ENCODE results near the gene COL1A1.

COL1A1 gene

GRCh38 chr17:50214976-50215760 lies 13.7 kb upstream of the COL1A1 start:
- in situ Hi-C loops (cut with HindIII; ENCODE audit: low sequenced_read_pairs), result loop anchor here (5.0 kb wide), 2 partner anchors 37 to 68 kb away; no protein-coding TSS in a partner anchor

DNA sequence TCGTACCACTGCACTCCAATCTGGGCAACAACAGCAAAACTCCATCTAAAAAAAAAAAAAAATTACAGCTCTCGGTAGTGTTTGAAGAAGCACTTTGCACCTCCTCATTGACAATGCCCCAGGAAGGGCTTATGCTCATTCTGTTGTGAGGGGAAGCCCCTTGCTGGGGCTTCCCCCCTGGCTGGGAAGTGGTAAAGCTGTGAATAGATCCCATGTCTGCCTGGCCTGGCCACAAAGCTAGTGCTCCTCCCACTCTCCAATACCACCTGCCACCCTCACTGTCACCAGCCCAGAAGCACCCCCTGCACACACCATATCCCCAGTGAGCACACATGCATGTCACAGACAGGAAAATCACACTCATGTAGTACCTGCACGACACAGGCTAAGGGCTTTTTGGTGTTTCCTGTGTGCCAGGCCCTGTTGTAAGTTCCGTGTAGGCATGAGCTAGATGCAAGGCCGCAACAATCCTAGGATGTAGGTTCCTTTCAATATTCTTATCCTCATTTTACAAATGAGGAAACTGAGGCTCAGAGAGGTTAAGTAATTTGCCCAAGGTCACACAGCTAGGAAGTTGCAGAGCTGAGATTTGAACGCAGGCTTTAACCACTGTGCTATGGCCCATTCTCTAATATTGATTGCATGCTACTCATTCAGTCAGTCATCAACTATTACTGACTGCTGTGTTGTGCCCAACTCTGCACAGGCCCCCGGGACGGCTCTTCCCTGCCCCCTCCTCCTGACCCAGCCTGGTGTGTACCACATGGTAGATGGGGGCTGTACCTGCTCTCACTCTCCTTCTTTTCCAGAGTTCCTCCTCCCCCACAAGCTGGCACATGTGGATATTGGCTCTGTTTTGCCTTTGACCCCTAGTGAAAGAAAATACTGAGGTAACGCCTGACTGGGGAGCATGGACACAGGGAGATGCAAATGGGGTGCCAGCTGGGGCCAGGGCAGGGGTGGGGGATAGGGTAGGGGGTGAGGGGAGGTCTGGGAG lies 11.9 kb upstream of the COL1A1 start:
- in situ Hi-C loops (cut with HindIII; ENCODE audit: low sequenced_read_pairs), result no loop called here

DNA sequence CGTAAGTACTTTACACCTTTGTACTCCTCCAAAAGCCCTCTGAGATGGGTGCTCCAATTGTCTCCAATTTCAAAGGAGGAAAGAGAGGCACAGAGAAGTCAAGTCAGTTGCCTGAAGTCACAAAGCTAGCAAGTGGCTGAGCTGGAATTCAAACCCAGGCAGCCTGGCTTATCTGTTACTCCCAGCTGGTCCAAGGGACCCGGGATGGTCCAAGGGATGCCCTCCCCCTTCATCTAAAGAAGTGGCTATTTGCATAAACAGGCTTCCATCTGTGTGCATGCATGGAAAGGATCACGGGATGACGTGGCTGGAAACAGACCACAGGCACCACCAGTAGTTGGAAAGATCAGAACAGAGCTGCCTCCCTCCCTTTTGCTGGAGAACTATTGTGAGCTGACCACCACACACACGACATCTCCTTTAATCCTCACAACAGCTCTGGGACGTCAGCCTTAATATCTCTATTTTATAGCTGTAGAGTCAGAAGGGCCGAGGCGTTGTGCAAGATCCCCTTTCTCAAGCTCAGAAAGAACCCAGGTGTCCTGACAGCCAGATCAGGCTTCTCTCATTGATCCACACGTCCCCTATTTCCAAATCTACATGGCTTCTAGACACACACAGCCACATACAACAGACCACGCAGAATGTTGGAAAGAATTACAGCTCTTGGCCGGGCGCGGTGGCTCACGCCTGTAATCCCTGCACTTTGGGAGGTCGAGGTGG lies 10.9 kb upstream of the COL1A1 start:
- in situ Hi-C loops (cut with HindIII; ENCODE audit: low sequenced_read_pairs), result no loop called here

DNA sequence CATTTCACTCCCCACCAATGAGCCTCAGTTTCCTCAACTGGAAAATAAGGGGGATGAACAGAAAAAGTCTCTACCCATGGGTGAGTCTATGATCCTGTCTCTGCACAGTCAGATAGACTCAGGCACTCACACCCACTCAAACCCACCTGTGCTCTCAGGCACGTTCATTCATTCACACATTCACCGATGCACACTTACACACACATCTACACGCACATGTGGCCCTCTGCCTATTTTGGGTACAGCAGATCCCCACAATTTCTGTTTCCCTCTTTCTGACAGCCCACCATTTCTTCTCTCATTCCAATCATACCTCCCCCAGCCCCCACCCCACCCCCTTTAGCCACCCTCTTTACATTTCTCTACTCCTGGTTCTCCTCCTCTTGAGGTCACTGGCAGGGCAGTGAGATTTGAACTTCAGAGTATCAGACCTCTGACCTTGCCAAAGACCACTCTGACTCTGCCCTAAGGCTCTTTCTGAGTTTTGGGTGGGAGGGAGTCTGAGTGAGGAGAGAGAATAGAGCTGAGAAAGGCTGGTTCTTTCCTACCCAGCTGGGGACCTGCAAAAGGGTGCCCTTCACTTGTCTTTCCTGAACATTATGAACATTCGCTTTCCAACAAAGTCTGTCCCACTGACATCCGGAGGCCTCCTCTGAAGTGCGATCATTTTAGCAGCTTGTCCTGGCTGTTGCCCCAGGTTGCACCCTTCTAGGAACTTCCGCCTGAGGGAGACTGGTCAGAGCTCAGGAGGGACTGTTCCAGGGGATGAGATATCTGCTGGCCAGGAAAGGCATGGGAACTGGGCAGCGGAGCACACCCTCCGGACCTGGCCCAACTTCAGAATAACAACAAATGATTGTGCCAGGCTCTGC lies 10.1 kb upstream of the COL1A1 start:
- in situ Hi-C loops (cut with HindIII; ENCODE audit: low sequenced_read_pairs), result no loop called here

- in situ Hi-C loops (cut with HindIII; ENCODE audit: low sequenced_read_pairs), result no loop called here
Measured at GRCh38 chr17:50210240-50211225, 9.1 kb upstream of the COL1A1 start.

DNA sequence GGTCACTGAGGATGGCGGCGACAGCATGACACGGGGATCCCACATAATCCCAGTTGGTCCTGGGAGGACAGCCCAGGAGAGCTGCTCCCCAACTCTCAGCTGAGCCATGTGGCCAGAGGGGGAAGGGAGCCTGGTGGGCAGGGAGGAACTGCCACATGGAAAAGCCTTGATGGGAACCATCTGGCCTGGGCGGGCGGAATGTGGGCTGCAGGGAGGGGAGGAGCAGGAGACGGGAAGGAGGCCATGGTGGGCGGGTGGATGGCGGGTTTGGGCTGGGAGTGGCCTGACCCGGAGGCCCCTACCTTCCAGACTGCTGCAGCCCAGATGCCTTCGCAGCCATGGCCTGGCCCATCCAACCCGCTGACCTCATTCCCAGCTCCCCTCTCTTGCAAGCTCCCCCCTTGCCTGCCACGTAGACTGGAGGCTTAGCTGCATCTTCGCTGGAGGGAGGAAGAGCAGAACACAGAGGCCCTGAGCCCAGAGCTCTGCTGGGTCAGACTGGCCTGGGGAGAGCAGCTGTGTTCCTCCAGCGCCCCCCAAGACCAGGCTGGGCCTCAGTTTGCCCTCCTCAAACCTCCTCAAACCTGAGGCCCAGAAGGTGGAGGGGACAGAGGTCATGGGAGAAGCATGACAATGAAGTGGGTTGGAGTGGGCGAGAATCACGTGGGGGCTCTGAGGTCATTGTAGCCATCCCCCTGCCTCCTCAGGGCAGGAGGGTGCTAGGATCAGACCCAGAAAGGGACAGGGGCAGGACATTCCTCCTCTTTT lies 8.2 kb upstream of the COL1A1 start:
- in situ Hi-C loops (cut with HindIII; ENCODE audit: low sequenced_read_pairs), result no loop called here

GRCh38 chr17:50209133-50209471 lies 7.7 kb upstream of the COL1A1 start:
- in situ Hi-C loops (cut with HindIII; ENCODE audit: low sequenced_read_pairs), result no loop called here

DNA sequence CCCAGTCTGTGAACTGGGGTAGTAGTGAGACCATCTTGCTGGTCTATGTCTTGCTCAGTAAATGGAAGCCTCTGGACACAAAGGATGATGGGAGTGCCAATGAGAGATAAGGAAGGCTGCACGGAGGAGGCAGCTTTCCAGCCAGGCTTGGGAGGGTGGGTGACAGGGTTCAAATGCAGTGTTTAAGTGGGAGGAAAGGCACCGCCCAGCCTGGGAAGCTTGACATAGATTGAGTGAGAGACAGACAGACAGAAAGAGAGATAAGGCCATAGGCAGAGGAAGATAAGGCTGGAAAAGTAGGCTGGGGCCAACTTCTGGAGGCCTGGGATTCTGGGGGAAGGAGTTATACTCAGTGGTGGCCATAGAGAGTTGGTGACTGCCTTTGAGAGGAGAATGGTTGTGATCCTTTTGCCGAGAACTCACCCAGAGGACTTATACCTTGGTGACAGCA lies 7.2 kb upstream of the COL1A1 start:
- in situ Hi-C loops (cut with HindIII; ENCODE audit: low sequenced_read_pairs), result no loop called here

- in situ Hi-C loops (cut with HindIII; ENCODE audit: low sequenced_read_pairs), result no loop called here
Measured at GRCh38 chr17:50207792-50208567, 6.5 kb upstream of the COL1A1 start.

DNA sequence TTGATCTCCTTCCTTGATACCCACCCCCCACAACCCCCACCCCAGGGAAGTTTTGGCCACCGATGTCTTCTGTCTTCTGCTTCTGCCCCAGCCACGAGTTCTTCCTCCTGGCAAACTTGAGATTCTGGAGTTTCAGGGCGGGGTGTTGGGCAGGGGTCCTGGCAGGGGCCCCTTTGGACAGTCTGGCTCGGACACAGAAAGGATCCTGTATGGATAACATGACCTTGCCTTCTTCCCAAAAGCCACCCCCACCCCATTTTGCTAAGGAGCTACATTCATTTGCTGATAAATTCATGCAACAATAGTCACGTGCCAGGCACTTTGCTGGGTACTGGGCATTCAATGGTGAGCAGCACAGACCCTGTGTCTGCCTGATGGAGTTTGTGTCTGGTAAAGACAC lies 5.9 kb upstream of the COL1A1 start:
- in situ Hi-C loops (cut with HindIII; ENCODE audit: low sequenced_read_pairs), result no loop called here

DNA sequence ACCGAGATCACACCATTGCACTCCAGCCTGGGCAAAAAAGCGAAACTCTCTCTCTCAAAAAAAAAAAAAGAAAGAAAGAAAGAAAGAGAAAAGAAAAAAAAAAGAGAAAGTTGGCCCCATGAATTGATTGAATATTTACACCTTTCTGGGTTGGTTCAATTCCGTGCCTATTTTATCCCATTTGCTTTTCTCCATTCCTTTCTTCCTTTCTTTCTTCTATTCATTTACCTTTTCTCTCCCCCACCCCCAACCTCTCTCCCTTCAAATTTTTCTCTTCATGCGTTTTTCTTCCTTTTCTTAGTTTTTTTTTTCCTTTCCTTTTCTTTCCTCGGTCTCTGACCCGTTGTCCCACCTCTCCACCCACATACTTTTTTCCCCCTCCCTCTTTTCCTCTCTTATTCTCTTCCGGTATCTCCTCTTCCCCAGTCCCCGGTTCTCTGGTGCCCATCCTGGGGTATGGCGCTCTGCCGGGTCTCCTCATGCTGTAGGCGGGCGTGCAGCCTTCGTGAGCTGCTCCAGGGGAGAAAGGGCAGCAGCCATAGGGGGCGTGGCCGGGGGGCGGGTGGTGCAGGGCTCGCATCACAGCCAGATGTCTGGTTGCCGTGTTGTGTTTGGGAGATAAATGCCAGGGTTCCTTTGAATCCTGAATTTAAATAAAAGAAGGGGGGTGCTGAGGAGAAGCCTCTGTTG lies 5.3 kb upstream of the COL1A1 start:
- in situ Hi-C loops (cut with HindIII; ENCODE audit: low sequenced_read_pairs), result no loop called here

GRCh38 chr17:50205963-50206505 lies 4.6 kb upstream of the COL1A1 start:
- in situ Hi-C loops (cut with HindIII; ENCODE audit: low sequenced_read_pairs), result no loop called here

GRCh38 chr17:50205111-50205962 lies 3.9 kb upstream of the COL1A1 start:
- in situ Hi-C loops (cut with HindIII; ENCODE audit: low sequenced_read_pairs), result no loop called here

- in situ Hi-C loops (cut with HindIII; ENCODE audit: low sequenced_read_pairs), result loop anchor here (5.0 kb wide), 3 partner anchors 63 to 97 kb away; no protein-coding TSS in a partner anchor
Measured at GRCh38 chr17:50204431-50204830, 3.0 kb upstream of the COL1A1 start.

GRCh38 chr17:50203604-50204345 lies 2.3 kb upstream of the COL1A1 start:
- in situ Hi-C loops (cut with HindIII; ENCODE audit: low sequenced_read_pairs), result loop anchor here (5.0 kb wide), 3 partner anchors 64 to 96 kb away; no protein-coding TSS in a partner anchor

All from endothelial cell of hepatic sinusoid (primary cell).